UCSD-AML1 (cell line): Measurements from ENCODE around the gene SIX4.

Source experiments
- DNase-seq: peaks from one replicate; lab custom pipeline; 2025; ENCODE audit not compliant: unreplicated experiment; lab: John Stamatoyannopoulos, UW

The SIX4 gene

DNA sequence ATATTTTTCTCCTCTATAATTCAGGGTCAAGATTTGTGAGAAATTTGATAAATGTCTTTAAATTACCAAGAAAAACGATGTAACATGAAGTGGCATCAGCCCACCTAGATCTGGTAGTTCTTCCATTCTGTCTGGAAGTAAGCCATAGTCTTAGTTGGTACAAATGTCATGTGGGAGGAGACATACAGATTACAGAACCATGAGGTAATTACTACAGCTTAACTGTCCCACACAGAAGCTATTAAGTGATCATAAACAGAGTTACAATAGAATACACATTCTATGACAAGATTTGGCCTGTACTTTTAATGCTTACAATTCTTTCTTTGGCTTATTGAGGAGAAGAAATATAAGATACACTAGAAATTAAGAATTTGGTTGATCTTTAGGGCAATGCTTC is 61.2 kb downstream of the SIX4 start:
- DNase-seq = no peak

DNA sequence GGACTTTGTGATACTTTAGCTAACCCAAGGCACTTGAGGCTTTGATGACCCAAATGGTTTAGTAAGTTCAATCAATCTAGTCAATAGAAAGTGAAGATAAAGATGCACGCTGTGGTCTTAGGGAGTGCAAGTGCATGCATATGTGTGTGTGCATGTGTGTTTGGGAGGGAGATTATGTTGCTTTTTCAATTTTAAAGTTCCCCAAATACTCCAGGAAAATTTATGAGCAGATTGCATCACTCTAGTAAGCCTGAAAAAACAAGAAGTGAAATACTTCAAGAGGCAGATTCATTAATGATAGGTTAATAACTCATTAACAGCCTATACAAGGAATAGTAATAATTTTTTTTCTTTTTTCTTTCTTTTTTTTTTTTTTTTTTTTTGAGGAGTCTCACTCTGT is 62.4 kb downstream of the SIX4 start:
- DNase-seq = no peak
